Measurements from ENCODE around the gene NWD2.

- no peak for TF ChIP-seq CTCF (conservative IDR thresholded peaks at IDR 0.05; ENCODE audit: low read length)
- TF ChIP-seq EZH2phosphoT487 (IDR thresholded peaks at IDR 0.05; ENCODE audit: borderline replicate concordance), result no peak
These were observed 196.9 kb downstream of the NWD2 start for GRCh38 chr4:37441231-37442061.
